ENCODE data around the gene ACTR6.
"Not testable (repeated sequence)": the region's sequence is repeated elsewhere in the genome, so short reads cannot be mapped to it uniquely, and the experiment has no call there.

ACTR6 gene

GRCh38 chr12:100219328-100220109, 18.9 kb downstream of the ACTR6 start:
- H3K4me3 ChIP-seq (ENCODE audit: low read length): no peak overlapping the region
- TF ChIP-seq, protein P1, sequence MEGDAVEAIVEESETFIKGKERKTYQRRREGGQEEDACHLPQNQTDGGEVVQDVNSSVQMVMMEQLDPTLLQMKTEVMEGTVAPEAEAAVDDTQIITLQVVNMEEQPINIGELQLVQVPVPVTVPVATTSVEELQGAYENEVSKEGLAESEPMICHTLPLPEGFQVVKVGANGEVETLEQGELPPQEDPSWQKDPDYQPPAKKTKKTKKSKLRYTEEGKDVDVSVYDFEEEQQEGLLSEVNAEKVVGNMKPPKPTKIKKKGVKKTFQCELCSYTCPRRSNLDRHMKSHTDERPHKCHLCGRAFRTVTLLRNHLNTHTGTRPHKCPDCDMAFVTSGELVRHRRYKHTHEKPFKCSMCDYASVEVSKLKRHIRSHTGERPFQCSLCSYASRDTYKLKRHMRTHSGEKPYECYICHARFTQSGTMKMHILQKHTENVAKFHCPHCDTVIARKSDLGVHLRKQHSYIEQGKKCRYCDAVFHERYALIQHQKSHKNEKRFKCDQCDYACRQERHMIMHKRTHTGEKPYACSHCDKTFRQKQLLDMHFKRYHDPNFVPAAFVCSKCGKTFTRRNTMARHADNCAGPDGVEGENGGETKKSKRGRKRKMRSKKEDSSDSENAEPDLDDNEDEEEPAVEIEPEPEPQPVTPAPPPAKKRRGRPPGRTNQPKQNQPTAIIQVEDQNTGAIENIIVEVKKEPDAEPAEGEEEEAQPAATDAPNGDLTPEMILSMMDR (IDR thresholded peaks at IDR 0.05; ENCODE audit: insufficient read depth, low read depth, low read length, missing control alignments): no peak
- DNase-seq (ENCODE audit: low read depth): no peak

DNA sequence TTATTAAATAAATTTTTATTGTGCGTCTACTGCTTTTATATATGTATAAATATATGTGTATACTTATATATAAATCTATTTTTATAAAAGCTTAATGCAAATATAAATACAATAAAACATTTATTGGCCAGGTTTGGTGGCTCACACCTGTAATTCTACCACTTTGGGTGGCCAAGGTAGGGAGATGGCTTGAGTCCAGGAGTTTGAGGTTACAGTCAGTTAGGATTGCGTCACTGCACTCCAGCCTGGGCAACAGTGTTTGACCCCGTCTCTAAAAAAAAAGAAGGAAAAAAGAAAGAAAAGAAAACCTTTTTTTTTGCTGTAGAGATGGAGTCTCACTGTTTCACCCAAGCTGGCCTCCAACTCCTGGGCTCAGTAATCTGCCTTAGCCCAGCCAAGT, 20.9 kb downstream of the ACTR6 start:
- no peak for DNase-seq (ENCODE audit: low read depth)
- H3K4me3 ChIP-seq (ENCODE audit: low read length): no peak overlapping the region
- TF ChIP-seq, protein P1 (IDR thresholded peaks at IDR 0.05; ENCODE audit: insufficient read depth, low read depth, low read length, missing control alignments): no peak

- not testable (repeated sequence) for DNase-seq (ENCODE audit: low read depth); H3K4me3 ChIP-seq (ENCODE audit: low read length)
Observed at GRCh38 chr12:100222173-100222572, 21.6 kb downstream of the ACTR6 start.

GRCh38 chr12:100225491-100225890, 24.9 kb downstream of the ACTR6 start:
- H3K4me3 ChIP-seq (ENCODE audit: low read length): no peak overlapping the region
- TF ChIP-seq, protein P1 (IDR thresholded peaks at IDR 0.05; ENCODE audit: insufficient read depth, low read depth, low read length, missing control alignments): no peak

GRCh38 chr12:100229036-100229635, 28.5 kb downstream of the ACTR6 start:
- TF ChIP-seq, protein P1 (IDR thresholded peaks at IDR 0.05; ENCODE audit: insufficient read depth, low read depth, low read length, missing control alignments): peak; percentile 63
- H3K4me3 ChIP-seq (ENCODE audit: low read length): no peak overlapping the region
- DNase-seq (ENCODE audit: low read depth): peak; percentile 70

More at GRCh38 chr12:100225491-100225890, 24.9 kb downstream of the ACTR6 start:
- peak; percentile 92 for DNase-seq (ENCODE audit: low read depth)

- peak; percentile 95 for DNase-seq (ENCODE audit: low read depth)
- no peak overlapping the region for H3K4me3 ChIP-seq (ENCODE audit: low read length)
- TF ChIP-seq, protein P1 (IDR thresholded peaks at IDR 0.05; ENCODE audit: insufficient read depth, low read depth, low read length, missing control alignments): no peak
Observed at GRCh38 chr12:100229876-100230275, 29.3 kb downstream of the ACTR6 start.

DNA sequence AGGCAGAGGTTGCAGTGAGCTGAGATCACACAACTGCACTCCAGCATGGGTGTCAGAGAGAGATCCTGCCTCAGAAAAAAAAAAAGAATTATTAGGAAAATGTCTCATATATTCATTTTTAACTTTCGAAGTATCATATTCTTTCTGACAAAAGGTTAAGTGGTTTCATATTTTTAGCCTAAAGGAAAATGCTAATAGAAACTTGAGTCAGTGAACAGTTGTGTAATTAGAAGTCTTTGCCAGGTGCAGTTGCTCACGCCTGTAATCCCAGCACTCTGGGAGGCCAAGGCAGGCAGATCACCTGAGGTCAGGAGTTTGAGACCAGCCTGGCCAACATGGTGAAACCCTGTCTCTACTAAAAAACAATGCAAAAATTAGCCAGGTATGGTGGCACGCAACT, 31.3 kb downstream of the ACTR6 start:
- not testable (repeated sequence) for H3K4me3 ChIP-seq (ENCODE audit: low read length)
- DNase-seq (ENCODE audit: low read depth): peak; percentile 79

- peak; percentile 61 for DNase-seq (ENCODE audit: low read depth)
- no peak overlapping the region for H3K4me3 ChIP-seq (ENCODE audit: low read length)
- TF ChIP-seq, protein P1 (IDR thresholded peaks at IDR 0.05; ENCODE audit: insufficient read depth, low read depth, low read length, missing control alignments): no peak
Observed at GRCh38 chr12:100234166-100234565, 33.6 kb downstream of the ACTR6 start.
